PFSK-1 (cell line): ENCODE results near the gene GIGYF1.

Source experiments
- POLR2AphosphoS5 ChIP-seq: IDR thresholded peaks from 2 replicates; pipeline ENCODE4 v1.6.1; 2012; ENCODE audit warnings: low read depth, mild to moderate bottlenecking, control low read depth, low read length, moderate library complexity
- SIN3A ChIP-seq: IDR thresholded peaks from 2 replicates; pipeline ENCODE4 v1.6.1; 2012; ENCODE audit warnings: mild to moderate bottlenecking, low read length, moderate library complexity, borderline replicate concordance; ENCODE audit not compliant: insufficient read depth
- TAF1 ChIP-seq: IDR thresholded peaks from 2 replicates; pipeline ENCODE4 v1.6.1; 2012; ENCODE audit warnings: low read length, control low read depth, borderline replicate concordance; ENCODE audit not compliant: insufficient read depth
- TF ChIP-seq, protein P1 (sequence below), 2 experiments: IDR thresholded peaks; 2 replicates each; pipeline versions ENCODE4 v1.6.1 to v1.8.0; 2011 to 2012; ENCODE audit warnings: low read depth in 2 of 2, low read length in 2 of 2, control low read depth in 1 of 2, inconsistent platforms in 1 of 2, mild to moderate bottlenecking in 1 of 2, moderate library complexity in 1 of 2; ENCODE audit not compliant: insufficient read depth in 1 of 2

- TF ChIP-seq TAF1 (no peak), POLR2AphosphoS5 (no peak; the same call in 1 of the 2 replicates), SIN3A (no peak)
- TF ChIP-seq, protein P1, sequence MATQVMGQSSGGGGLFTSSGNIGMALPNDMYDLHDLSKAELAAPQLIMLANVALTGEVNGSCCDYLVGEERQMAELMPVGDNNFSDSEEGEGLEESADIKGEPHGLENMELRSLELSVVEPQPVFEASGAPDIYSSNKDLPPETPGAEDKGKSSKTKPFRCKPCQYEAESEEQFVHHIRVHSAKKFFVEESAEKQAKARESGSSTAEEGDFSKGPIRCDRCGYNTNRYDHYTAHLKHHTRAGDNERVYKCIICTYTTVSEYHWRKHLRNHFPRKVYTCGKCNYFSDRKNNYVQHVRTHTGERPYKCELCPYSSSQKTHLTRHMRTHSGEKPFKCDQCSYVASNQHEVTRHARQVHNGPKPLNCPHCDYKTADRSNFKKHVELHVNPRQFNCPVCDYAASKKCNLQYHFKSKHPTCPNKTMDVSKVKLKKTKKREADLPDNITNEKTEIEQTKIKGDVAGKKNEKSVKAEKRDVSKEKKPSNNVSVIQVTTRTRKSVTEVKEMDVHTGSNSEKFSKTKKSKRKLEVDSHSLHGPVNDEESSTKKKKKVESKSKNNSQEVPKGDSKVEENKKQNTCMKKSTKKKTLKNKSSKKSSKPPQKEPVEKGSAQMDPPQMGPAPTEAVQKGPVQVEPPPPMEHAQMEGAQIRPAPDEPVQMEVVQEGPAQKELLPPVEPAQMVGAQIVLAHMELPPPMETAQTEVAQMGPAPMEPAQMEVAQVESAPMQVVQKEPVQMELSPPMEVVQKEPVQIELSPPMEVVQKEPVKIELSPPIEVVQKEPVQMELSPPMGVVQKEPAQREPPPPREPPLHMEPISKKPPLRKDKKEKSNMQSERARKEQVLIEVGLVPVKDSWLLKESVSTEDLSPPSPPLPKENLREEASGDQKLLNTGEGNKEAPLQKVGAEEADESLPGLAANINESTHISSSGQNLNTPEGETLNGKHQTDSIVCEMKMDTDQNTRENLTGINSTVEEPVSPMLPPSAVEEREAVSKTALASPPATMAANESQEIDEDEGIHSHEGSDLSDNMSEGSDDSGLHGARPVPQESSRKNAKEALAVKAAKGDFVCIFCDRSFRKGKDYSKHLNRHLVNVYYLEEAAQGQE (IDR thresholded peaks at IDR 0.05; ENCODE audit: insufficient read depth in 1 of 2, low read depth in 2 of 2, low read length in 2 of 2) = no peak
These were observed 15.6 kb downstream of the GIGYF1 start for GRCh38 chr7:100678291-100678984.
